HG03025 (cell line): ENCODE results near the gene CCDC182.

Experiments
- ATAC-seq: cut with Tn5 transposase; IDR thresholded peaks from one replicate; pipeline ENCODE4 v1.9.1; 2021; ENCODE audit warnings: mild to moderate bottlenecking, moderate library complexity; ENCODE audit not compliant: unreplicated experiment, low FRiP score

Gene CCDC182

DNA sequence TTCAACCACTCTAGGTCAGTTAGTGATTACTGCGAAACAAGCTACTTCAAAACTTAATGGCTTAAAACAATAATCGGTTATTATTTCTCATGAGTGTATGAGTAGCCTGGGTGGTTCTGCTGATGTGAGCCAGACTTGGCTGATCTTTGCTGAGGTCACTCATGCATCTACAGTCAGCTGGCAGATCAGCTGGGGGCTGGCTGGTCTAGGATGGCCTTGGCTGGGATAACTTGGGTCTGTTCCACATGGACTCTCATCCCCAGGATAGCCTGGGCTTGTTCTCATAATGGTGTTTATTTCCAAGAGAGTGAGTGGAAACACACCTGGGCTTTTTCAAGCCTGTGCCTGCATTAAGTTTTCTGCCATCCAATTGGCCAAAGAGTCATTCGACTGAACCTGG, 13.0 kb downstream of the CCDC182 start:
- no peak for ATAC-seq

GRCh38 chr17:57730026-57730701, 14.9 kb downstream of the CCDC182 start:
- no peak for ATAC-seq

GRCh38 chr17:57727630-57728175, 17.4 kb downstream of the CCDC182 start:
- no peak for ATAC-seq

GRCh38 chr17:57726838-57727237, 18.3 kb downstream of the CCDC182 start:
- ATAC-seq: no peak

GRCh38 chr17:57726213-57726790, 18.8 kb downstream of the CCDC182 start:
- ATAC-seq: no peak

DNA sequence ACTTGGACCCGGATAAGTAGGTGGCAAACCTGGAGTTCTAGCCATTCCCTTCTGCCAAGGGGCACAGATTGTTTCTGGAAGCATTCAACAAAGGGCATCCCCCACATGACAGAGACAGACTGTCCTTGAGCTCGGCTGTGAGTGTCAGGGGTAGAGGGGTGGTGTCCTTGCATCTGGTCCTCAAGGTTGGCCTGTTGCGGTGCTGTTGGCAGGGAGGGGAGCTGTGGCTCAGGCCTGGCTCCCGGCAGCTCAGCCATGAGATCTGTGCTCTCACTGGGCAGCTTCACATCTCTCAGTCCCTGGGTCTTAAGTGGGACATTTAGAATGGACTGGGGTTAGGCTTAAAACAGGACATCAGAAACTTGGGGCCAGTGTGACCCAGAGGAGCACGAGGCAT, 20.4 kb downstream of the CCDC182 start:
- no peak for ATAC-seq

DNA sequence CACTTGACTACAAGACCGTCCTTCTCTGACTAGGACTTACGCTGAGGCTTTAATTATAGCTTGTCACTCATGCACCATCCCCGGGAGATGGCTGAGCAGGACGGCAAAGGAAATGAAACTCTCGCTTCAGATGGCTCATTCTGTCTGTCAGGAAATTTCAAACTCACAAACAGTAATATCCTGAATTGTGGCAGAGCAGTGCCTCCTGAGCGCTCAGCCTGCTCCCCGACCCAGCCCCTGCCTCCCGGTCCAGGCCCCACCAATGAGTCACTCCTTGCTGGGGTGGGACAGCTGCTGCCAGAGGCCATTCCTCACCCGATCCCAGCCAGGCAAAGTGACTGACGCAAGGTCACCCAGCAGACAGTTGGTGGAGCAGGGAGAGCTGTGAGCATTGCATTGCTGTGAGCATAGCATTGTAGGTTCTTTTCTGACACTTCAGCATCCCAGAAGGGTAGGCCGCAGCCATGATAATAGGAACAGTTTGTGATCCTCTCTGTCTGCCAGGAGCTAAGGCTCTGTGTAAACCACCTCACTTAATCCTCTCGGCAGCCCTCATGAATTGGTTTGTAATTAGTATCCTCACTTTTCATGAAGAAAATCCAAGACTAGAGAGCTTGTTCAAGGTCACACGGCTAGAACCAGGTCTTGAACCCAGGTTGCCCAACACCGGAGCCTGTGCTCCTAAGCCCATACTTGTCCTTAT, 20.9 kb downstream of the CCDC182 start:
- ATAC-seq: no peak

DNA sequence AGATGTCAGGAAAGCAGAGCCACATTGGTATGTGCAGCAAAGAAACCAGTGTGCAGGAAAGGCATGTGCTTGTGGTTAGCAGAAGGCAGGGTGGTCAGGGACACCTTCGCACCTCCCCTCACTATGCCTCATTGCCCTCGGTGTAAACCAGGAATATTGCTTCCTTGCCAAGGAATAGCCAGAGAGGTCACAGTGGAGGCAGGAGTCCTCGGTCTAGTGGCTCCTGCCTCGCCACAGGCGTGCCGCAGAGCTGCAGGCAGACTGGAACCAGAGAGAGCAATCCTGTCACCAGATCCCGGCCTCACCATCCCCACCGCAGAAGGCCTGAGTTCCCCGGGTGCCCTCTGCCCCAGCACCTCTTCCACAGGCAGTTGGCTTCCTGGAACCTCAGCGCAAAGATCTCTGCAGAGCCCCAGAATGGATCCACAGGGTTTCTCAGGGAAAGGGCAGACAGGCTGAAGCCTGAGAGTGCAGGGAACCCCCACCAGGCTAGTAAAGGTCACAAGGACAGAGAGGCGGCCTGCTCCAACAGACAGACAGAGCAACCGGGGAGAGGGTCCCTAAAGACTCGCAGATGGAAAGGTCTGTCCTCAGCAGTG, 21.6 kb downstream of the CCDC182 start:
- ATAC-seq: no peak

DNA sequence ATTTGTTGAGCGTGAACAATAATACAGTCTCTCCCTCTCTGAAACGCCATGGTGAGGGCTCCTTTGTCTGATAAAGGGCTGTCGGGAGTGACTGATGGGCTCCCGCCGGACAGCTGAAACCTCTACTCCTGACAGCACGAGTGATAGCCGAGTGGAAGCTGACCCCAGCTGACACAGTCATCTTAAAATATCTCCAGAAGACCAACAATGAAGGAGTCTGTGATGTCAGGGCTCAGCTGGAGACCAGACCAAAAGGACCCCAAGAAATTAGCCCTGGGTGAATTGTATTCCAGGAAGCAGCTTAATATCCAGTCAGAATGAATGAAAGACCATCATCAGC, 22.4 kb downstream of the CCDC182 start:
- ATAC-seq: no peak

DNA sequence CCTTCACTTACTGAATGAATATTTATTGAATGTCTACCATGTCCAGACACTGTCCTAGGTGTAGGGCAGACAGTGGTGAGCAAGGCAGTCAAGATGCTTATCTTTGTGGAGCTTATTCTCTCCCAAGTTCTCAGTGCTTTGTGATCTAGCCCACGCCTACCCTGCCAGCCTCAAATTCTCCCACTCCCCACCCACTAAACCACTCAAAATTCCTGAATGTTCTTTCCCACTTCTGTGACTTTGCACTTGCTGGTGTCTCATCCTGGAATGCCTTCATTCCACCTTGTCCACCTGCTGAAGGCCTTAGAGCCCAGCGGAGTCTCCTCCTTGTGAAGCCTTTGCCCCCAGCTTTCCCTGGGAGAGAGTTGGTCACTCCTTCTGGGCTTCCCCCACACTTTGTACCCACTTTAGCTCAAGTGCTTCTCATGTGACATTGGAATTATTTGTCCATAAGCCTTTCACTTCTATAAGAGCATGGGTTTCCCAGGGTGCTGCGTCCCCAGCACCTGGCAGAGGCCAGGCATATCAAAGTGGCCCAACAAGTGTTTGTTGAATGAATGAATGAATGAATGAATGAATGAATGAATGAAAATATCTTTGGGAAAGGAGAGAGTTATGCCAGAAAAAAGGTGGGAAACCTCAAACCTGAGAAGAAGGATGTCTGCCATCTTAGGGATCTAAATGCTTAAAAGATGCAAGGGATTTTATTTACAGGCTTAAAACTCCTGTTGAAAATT, 23.0 kb downstream of the CCDC182 start:
- no peak for ATAC-seq

DNA sequence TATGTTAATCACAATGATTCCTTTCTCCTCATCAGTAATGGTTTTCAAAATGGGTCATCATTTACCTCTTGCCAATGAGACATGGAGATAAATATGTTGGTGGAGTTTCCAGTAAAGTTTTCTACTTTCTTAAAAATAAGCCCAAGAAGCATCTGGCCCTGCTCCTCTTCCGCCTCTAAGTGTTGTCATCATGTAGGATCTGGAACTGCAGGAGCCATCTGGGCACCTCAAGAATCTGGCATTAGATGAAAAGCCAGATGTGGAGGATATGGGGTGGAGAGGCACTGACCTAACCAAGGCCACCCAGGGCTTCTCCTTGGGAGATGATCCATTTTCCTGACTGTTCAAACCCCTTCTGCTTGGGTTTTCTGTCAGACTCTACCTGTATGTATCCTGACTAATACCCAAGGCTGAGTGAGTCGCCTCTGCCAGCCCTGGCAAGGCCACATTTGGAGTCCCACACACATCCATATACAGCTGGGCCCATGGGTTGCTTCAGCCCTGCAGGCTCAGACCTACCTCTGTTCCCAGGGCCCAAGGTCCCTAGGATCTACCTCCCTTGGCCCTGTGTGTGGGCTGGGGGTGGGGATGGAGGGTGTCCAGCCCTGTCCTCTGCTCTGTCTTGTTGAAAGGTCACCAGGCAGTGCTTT, 24.6 kb downstream of the CCDC182 start:
- ATAC-seq: no peak

DNA sequence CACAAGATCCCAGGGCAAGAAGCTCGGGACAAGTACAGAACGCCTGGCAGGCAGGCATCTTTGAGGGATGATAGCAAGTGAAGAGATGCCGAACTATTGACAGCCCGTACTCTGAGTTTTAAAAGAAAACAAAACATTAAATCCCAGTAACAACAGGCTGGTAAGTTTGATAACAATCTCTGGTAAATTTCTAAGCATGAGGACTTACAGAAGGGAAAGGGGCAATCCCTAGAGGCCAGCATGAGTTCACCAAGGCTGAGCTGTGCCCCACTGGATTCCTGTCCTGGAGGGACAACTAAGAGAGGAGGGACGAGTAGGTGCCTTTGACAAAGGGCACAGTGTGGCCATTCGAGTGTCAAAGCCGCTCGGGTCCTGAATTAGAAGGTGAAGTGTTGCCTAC, 26.2 kb downstream of the CCDC182 start:
- ATAC-seq: no peak

DNA sequence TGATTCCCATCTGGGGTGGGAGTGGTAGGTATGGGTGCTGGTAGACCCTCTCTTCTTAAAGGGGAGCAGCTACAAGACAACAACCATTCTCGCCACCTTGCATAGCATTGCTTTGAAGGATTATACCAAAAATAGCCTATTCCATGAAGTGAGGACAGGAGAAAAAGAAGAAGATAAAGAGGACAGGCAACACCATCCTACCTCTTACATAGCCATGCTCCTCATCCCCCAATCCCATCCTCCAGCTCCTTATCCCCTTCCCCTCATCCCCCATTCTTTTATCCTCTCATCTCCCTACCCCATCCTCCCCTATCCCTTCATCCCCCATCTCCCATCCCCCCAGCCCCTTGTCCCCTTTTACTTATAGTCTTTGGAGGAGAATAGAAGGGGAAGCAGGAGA, 29.1 kb downstream of the CCDC182 start:
- no peak for ATAC-seq

DNA sequence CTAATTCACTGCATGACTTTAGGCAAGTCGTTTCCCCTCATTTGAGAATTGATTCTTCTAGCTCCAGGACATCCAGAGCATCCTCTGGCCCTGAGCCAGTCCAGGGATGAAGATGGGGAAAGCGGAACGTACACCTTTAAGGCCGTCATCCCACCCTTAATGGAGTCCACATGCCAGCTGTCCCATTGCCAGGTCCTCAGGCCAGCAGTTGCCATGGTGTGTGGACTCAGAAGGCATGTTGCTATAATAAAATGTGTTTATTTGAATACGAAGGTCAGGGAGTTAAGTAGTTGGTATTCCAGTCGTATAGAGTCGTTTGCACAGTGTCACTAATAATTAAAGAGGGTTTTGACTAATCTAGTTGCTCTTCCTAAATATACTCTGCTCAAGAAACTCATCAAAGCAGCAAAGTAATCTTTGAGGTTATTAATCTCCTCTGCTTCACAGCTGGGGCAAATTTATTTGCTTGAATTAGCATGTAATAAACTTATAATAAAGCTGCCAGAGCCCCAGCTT, 30.4 kb downstream of the CCDC182 start:
- ATAC-seq: no peak

DNA sequence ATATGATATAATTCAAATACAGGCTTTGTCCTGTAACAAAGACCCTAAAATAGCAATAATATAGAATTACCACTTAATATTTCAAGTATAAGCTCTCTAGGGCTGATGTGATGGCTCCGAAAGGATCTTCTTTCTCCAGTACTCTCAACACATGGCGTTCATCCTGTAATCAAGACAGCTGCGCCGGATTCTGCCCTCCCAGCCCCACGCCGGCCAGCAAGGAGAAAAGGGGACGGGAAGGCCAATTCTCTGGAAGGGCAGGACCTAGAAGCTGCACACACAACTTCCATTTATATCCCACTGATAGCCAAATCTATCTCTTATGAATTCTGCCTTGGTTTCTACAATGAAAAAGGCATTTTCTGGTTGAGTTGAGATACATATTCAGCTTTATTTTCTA, 32.0 kb downstream of the CCDC182 start:
- ATAC-seq: no peak

- no peak for ATAC-seq
These were observed 36.7 kb downstream of the CCDC182 start for GRCh38 chr17:57708410-57708809.

GRCh38 chr17:57707892-57708291, 37.2 kb downstream of the CCDC182 start:
- no peak for ATAC-seq

DNA sequence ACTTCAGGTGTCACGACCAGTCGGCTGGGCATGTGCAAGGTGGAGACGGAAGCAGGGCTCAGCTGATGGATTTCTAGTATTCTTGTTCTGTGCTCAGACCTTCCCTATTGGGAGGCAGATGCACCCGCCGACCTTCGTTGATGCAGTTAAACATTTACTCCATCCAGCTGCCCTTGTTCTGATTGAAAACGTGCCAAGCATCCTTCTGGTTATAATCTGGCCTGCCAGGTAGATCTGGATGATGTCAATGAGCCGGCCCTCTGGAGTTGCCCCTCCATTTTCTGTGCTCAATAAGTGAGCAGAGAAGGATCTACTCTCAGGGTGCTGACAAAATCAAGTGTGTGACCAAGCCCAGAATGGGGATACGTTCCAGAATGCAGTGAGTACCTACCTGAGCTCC, 38.3 kb downstream of the CCDC182 start:
- no peak for ATAC-seq

DNA sequence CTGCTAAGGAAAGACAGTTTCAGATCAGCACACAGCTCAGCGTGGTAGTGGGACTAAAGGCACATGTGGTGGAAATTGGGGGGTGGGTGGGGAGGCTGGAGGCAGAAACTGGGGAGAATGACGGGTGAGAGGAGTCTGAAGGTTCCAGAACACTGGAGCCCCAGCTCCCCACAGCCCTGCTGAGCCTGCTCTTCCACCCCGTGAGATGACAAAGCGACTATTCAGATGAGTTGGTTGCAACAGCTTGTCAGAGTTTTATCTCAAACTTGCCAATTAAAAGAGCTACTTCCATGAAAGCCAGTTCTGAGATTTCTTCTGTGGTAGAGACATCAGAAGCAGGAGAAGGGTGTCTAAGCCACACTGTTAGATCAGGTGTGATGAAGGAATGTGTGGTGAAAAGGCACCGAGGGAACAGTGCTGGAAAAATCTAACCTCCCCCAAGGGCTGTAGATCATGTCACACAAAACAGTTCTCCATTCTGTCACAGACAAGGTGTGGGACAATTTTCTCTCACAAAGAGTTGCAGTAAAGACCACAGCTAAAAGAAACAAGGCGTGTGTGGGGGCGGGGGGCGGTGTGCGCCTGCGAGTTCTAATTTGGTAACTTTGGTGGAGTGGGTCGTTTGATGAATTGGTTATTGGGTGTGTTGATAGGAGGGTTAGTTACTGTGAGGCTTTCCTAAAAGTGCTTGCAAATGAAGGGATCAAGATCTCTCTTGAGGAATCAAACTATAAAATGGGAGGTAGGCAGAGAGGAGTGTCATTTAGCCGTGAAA, 39.0 kb downstream of the CCDC182 start:
- ATAC-seq: no peak
